ENCODE results near the gene COPRS. TPM values are rescaled to one million over a fixed set of nuclear protein-coding genes. Genes with fewer than 3 reads are reported as not detected.

The COPRS gene
- polyA plus RNA-seq, 1 of the 3 experiments (the other 2 are of a cell fraction), result 88.8 TPM

GRCh38 chr17:31832746-31833145, 26.3 kb downstream of the COPRS start:
- 70% methylated on average over 9 of the region's 9 CpGs for WGBS (ENCODE audit: low lambda C conversion rate)
- no peak overlapping the region for H2AFZ ChIP-seq (ENCODE audit: low read depth)
- ChIA-PET POLR2A (no interaction called here), CTCF (interaction anchor here (12.0 kb wide), 1 partner anchor 9 kb away, joined by 89 read pairs; no protein-coding TSS in a partner anchor)
- no peaks in the 10 kb centered on the region for H3K79me2 ChIP-seq (ENCODE audit: insufficient read depth)
- H3K9me3 ChIP-seq, result no peaks in the 10 kb centered on the region
- DNase-seq, result no peak
- TF ChIP-seq GATA2 (CRISPR knock-in tag; IDR thresholded peaks at IDR 0.05), result no peak
- no peak for TF ChIP-seq TEAD4 (IDR thresholded peaks at IDR 0.05; ENCODE audit: borderline replicate concordance, insufficient read depth)
- TF ChIP-seq EZH2phosphoT487 (IDR thresholded peaks at IDR 0.05; ENCODE audit: borderline replicate concordance, low read depth), result no peak
- no peak for TF ChIP-seq CTCF (IDR thresholded peaks at IDR 0.05)
- no peak for TF ChIP-seq FOXJ3 (CRISPR knock-in tag; IDR thresholded peaks at IDR 0.05)
- TF ChIP-seq, protein P1, sequence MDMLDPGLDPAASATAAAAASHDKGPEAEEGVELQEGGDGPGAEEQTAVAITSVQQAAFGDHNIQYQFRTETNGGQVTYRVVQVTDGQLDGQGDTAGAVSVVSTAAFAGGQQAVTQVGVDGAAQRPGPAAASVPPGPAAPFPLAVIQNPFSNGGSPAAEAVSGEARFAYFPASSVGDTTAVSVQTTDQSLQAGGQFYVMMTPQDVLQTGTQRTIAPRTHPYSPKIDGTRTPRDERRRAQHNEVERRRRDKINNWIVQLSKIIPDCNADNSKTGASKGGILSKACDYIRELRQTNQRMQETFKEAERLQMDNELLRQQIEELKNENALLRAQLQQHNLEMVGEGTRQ (IDR thresholded peaks at IDR 0.05; ENCODE audit: borderline replicate concordance, low read depth, low read length), result no peak
- TF ChIP-seq GABPA (IDR thresholded peaks at IDR 0.05; ENCODE audit: low read depth), result no peak
- TF ChIP-seq MEF2A (IDR thresholded peaks at IDR 0.05; ENCODE audit: borderline replicate concordance, low read depth), result no peak
- TF ChIP-seq, protein P2, sequence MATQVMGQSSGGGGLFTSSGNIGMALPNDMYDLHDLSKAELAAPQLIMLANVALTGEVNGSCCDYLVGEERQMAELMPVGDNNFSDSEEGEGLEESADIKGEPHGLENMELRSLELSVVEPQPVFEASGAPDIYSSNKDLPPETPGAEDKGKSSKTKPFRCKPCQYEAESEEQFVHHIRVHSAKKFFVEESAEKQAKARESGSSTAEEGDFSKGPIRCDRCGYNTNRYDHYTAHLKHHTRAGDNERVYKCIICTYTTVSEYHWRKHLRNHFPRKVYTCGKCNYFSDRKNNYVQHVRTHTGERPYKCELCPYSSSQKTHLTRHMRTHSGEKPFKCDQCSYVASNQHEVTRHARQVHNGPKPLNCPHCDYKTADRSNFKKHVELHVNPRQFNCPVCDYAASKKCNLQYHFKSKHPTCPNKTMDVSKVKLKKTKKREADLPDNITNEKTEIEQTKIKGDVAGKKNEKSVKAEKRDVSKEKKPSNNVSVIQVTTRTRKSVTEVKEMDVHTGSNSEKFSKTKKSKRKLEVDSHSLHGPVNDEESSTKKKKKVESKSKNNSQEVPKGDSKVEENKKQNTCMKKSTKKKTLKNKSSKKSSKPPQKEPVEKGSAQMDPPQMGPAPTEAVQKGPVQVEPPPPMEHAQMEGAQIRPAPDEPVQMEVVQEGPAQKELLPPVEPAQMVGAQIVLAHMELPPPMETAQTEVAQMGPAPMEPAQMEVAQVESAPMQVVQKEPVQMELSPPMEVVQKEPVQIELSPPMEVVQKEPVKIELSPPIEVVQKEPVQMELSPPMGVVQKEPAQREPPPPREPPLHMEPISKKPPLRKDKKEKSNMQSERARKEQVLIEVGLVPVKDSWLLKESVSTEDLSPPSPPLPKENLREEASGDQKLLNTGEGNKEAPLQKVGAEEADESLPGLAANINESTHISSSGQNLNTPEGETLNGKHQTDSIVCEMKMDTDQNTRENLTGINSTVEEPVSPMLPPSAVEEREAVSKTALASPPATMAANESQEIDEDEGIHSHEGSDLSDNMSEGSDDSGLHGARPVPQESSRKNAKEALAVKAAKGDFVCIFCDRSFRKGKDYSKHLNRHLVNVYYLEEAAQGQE (IDR thresholded peaks at IDR 0.05; ENCODE audit: low read depth, low read length), result no peak
- TF ChIP-seq NFIC (IDR thresholded peaks at IDR 0.05; ENCODE audit: borderline replicate concordance), result no peak
- no peak for TF ChIP-seq RXRA (IDR thresholded peaks at IDR 0.05; ENCODE audit: borderline replicate concordance, low read depth)
- TF ChIP-seq TAF1 (IDR thresholded peaks at IDR 0.05; ENCODE audit: borderline replicate concordance, low read depth, low read length), result no peak
- no peaks in the 10 kb centered on the region for H3K4me1 ChIP-seq (ENCODE audit: control insufficient read depth in 1 of 2, insufficient read depth in 2 of 2, low read depth in 1 of 2, low read length in 1 of 2)
- no peak overlapping the region for H3K4me3 ChIP-seq (ENCODE audit: low read depth in 2 of 2, low read length in 1 of 2)
- no peaks in the 10 kb centered on the region for H3F3A ChIP-seq (replicated peaks; ENCODE audit: insufficient read depth)
- no peak overlapping the region for H3K27ac ChIP-seq (ENCODE audit: low read depth in 2 of 2, low read length in 1 of 2)
- H3K27me3 ChIP-seq (ENCODE audit: insufficient read depth), result no peaks in the 10 kb centered on the region
- H3K9me2 ChIP-seq, result no peaks in the 10 kb centered on the region
- H4K20me1 ChIP-seq (ENCODE audit: insufficient read depth), result no peaks in the 10 kb centered on the region
- H3K9ac ChIP-seq, result no peak overlapping the region
- H3K36me3 ChIP-seq (replicated peaks in 1 of 2; ENCODE audit: control insufficient read depth in 1 of 2, insufficient read depth in 2 of 2, low read length in 1 of 2), result no peaks in the 10 kb centered on the region
- no peak overlapping the region for H3K4me2 ChIP-seq
